ENCODE measurements around the gene TRIM7.

GRCh38 chr5:181149355-181149754 lies 55.6 kb downstream of the TRIM7 start:
- TF ChIP-seq CTCF (IDR thresholded peaks at IDR 0.05) (no peak), POLR2AphosphoS5 (IDR thresholded peaks at IDR 0.05; ENCODE audit: low read depth, low read length) (no peak)
